Measurements from ENCODE around the gene SPSB1.
A peak's percentile ranks its signal among the peaks of the same experiment; 100 is the strongest.

Gene SPSB1

GRCh38 chr1:9315411-9316079 is 22.9 kb downstream of the SPSB1 start:
- no peak overlapping the region for H3K4me3 ChIP-seq (ENCODE audit: low read depth, low read length)
- H3K9me3 ChIP-seq (ENCODE audit: control insufficient read depth, insufficient read depth, low read depth, low read length): no peaks in the 10 kb centered on the region
- H3K4me1 ChIP-seq (ENCODE audit: control insufficient read depth, insufficient read depth, low read length): peaks cover 9% of the 10 kb centered on the region
- H3K36me3 ChIP-seq (ENCODE audit: control insufficient read depth in 2 of 2, insufficient read depth in 1 of 2, low read length in 2 of 2): peaks cover 0 to 3% of the 10 kb centered on the region in 2 experiments; a peak in 1 of 3 replicates
- TF ChIP-seq ZFHX2 (tag by site-specific recombination; conservative IDR thresholded peaks at IDR 0.05) (peak; percentile 86), EGR2 (tag by site-specific recombination; IDR thresholded peaks at IDR 0.05; ENCODE audit: low read depth) (peak; percentile 65), ZNF140 (tag by site-specific recombination; IDR thresholded peaks at IDR 0.05) (no peak), SCRT2 (tag by site-specific recombination; IDR thresholded peaks at IDR 0.05) (peak; percentile 69)
- H3K27ac ChIP-seq (ENCODE audit: extremely low read depth, low read depth, low read length): no peak overlapping the region
- CTCF ChIA-PET: interaction anchor here (0.5 kb wide), 1 partner anchor 208 kb away, joined by 3 read pairs; no protein-coding TSS in a partner anchor
- POLR2A ChIA-PET: no interaction called here

DNA sequence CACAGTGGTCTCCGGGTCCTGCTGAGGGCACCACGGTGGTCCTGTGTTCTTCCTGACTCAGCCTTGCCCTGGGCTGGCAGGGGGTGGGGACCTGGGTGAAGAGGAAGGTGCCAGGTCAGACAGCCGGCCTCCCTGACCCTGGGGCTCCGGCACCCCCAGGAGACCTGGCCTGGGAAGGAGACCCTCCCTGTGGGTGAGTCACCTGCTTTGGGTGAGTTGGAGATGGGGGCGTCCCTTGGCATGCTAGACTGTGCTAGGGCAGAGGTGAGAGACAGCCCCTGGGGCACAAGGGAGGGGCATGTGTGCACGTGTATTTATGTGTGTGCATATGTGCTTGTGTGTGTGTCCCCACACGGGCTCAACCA is 23.4 kb downstream of the SPSB1 start:
- Histone ChIP-seq H3K4me1 (ENCODE audit: control insufficient read depth, insufficient read depth, low read length) (peaks cover 6% of the 10 kb centered on the region), H3K27ac (ENCODE audit: extremely low read depth, low read depth, low read length) (no peak overlapping the region), H3K9me3 (ENCODE audit: control insufficient read depth, insufficient read depth, low read depth, low read length) (no peaks in the 10 kb centered on the region), H3K36me3 (ENCODE audit: control insufficient read depth in 2 of 2, insufficient read depth in 1 of 2, low read length in 2 of 2) (peaks cover 0 to 3% of the 10 kb centered on the region in 2 experiments; a peak in 1 of 3 replicates), H3K4me3 (ENCODE audit: low read depth, low read length) (no peak overlapping the region)
- TF ChIP-seq ZIC2 (tag by site-specific recombination; IDR thresholded peaks at IDR 0.05): peak; percentile 69
- no peak for TF ChIP-seq ZNF211 (tag by site-specific recombination; IDR thresholded peaks at IDR 0.05; ENCODE audit: low read depth)
- TF ChIP-seq SP7 (tag by site-specific recombination; IDR thresholded peaks at IDR 0.05): no peak
- ChIA-PET CTCF (no interaction called here), POLR2A (no interaction called here)

DNA sequence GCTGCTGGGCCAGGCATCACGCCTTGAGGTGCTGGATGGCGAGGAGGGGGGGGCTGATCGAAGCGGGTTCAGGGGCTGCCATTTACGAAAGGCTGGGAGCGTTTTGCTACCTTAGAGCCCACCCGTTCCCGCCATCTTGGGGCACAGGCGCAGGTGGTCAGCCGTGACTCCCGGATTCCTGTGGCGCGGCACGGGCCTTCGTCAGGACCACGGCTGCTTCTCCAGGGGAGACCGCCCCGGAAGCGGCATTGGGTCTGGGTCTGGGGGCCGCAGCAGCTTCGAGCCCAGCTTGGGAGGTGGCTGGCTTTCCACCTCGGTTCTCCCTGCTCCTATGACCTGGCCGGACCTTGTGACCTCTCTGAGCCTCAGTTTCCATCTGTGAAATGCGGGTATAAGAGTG is 23.8 kb downstream of the SPSB1 start:
- peaks cover 0 to 3% of the 10 kb centered on the region in 2 experiments; a peak in 1 of 3 replicates for H3K36me3 ChIP-seq (ENCODE audit: control insufficient read depth in 2 of 2, insufficient read depth in 1 of 2, low read length in 2 of 2)

More for the DNA sequence above, 23.8 kb downstream of the SPSB1 start:
- H3K4me1 ChIP-seq (ENCODE audit: control insufficient read depth, insufficient read depth, low read length): peaks cover 2% of the 10 kb centered on the region
- ChIA-PET POLR2A (no interaction called here), CTCF (interaction anchor here (0.6 kb wide), 1 partner anchor 139 kb away, joined by 3 read pairs; no protein-coding TSS in a partner anchor)
- H3K9me3 ChIP-seq (ENCODE audit: control insufficient read depth, insufficient read depth, low read depth, low read length): no peaks in the 10 kb centered on the region
- H3K27ac ChIP-seq (ENCODE audit: extremely low read depth, low read depth, low read length): no peak overlapping the region
- no peak overlapping the region for H3K4me3 ChIP-seq (ENCODE audit: low read depth, low read length)
- TF ChIP-seq ZNF747 (tag by site-specific recombination; IDR thresholded peaks at IDR 0.05): no peak
- no peak for TF ChIP-seq ZNF155 (tag by site-specific recombination; IDR thresholded peaks at IDR 0.05)
- TF ChIP-seq ZNF623 (tag by site-specific recombination; IDR thresholded peaks at IDR 0.05): no peak
- no peak for TF ChIP-seq ZNF221 (tag by site-specific recombination; IDR thresholded peaks at IDR 0.05; ENCODE audit: borderline replicate concordance)
- TF ChIP-seq ZNF571 (tag by site-specific recombination; IDR thresholded peaks at IDR 0.05): no peak
- no peak for TF ChIP-seq REPIN1 (tag by site-specific recombination; IDR thresholded peaks at IDR 0.05; ENCODE audit: low read depth)
- TF ChIP-seq ZNF169 (tag by site-specific recombination; IDR thresholded peaks at IDR 0.05): no peak
- TF ChIP-seq, protein P1, sequence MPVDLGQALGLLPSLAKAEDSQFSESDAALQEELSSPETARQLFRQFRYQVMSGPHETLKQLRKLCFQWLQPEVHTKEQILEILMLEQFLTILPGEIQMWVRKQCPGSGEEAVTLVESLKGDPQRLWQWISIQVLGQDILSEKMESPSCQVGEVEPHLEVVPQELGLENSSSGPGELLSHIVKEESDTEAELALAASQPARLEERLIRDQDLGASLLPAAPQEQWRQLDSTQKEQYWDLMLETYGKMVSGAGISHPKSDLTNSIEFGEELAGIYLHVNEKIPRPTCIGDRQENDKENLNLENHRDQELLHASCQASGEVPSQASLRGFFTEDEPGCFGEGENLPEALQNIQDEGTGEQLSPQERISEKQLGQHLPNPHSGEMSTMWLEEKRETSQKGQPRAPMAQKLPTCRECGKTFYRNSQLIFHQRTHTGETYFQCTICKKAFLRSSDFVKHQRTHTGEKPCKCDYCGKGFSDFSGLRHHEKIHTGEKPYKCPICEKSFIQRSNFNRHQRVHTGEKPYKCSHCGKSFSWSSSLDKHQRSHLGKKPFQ (tag by site-specific recombination; IDR thresholded peaks at IDR 0.05): no peak
- TF ChIP-seq ZNF555 (tag by site-specific recombination; conservative IDR thresholded peaks at IDR 0.05): no peak
- no peak for TF ChIP-seq TCF7L2 (IDR thresholded peaks at IDR 0.05; ENCODE audit: borderline replicate concordance, low read depth, low read length)
- no peak for TF ChIP-seq ZNF16 (tag by site-specific recombination; IDR thresholded peaks at IDR 0.05; ENCODE audit: low read depth)
- no peak for TF ChIP-seq ZNF664 (tag by site-specific recombination; IDR thresholded peaks at IDR 0.05)
- TF ChIP-seq ZNF280C (tag by site-specific recombination; IDR thresholded peaks at IDR 0.05): no peak
- no peak for TF ChIP-seq ZNF214 (tag by site-specific recombination; IDR thresholded peaks at IDR 0.05; ENCODE audit: borderline replicate concordance)
- no peak for TF ChIP-seq ZNF146 (tag by site-specific recombination; IDR thresholded peaks at IDR 0.05)
- TF ChIP-seq SCRT2 (tag by site-specific recombination; IDR thresholded peaks at IDR 0.05): no peak
- TF ChIP-seq AEBP2 (tag by site-specific recombination; IDR thresholded peaks at IDR 0.05; ENCODE audit: borderline replicate concordance): no peak
